HCEC 1CT (cell line): ENCODE data around the gene SEMA5A.

ENCODE experiments used
- DNase-seq: peaks from one replicate; pipeline ENCODE4 v3.0.0-alpha.2; 2017

The SEMA5A gene

DNA sequence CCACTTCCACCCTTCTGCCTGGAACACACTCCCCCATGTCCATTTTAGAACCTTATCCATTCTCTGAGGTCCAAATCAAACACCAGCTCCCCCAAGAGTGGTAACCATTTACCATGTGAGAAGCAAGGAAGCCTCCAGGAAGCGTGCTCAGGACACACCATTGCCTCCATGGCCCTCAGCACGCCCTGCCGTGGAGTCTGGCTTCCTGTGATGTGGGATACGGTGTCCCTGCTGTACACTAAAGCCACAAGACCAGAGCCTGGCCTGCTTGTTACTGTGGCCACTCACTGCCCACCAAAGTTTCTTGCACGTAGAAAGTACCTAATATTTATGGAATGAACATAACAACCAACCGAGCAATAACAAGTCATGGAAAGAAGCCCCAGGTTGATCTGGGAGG is 151.7 kb downstream of the SEMA5A start:
- no peak for DNase-seq

DNA sequence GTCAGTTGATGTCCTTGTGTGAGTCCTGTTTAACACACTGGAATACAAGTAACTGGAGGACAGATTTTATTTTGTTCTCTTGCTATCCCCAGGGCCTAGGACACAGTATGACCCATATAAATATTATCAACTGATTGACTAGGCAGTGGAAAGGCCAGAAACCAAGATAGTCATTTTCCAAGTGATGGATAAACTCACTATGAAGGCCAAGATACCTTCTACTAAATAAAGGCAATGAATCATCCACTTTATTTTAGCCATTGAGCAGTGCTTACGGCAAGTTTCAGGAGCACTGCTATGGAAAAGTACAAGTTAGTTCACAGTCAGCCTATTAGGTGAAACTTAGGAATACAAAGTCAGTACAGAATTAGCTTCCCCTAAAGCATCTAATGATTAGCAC is 153.2 kb downstream of the SEMA5A start:
- no peak for DNase-seq

DNA sequence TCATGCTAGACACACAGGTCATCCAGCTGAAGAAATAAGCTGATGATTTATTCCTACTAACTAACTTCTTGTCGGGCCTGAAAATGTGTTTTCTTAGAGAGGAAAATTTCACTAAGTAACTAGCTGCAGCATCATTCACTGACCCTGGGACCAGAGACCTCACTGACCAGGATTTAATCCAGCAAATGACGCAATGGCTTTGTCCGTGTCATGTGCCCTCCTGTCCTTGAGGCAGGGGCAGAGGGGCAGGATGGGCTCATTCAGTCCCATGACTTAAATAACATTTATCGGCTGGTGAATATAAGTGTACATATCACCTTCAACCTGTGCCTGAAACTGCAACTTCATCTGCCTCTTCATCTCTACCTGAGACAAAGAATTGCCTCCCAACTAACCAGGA is 154.8 kb downstream of the SEMA5A start:
- no peak for DNase-seq

DNA sequence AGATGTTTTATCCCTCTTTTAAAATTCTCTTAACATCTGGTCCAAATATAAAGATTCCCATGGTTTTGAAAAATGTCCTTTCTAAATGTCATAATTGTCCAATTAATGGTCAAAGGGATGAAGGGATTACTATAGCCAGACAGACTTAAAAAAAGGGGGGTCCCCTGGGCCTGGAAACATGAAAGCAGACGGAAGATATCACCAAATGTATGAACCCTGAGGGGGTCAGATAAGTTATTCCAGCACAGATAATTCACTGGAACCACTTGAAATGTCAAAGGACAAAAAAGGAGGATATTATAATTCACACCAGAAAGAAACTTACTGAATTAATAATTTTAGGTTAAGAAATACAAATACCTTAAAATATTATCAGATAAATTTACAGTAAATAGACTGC is 155.8 kb downstream of the SEMA5A start:
- DNase-seq = no peak

DNA sequence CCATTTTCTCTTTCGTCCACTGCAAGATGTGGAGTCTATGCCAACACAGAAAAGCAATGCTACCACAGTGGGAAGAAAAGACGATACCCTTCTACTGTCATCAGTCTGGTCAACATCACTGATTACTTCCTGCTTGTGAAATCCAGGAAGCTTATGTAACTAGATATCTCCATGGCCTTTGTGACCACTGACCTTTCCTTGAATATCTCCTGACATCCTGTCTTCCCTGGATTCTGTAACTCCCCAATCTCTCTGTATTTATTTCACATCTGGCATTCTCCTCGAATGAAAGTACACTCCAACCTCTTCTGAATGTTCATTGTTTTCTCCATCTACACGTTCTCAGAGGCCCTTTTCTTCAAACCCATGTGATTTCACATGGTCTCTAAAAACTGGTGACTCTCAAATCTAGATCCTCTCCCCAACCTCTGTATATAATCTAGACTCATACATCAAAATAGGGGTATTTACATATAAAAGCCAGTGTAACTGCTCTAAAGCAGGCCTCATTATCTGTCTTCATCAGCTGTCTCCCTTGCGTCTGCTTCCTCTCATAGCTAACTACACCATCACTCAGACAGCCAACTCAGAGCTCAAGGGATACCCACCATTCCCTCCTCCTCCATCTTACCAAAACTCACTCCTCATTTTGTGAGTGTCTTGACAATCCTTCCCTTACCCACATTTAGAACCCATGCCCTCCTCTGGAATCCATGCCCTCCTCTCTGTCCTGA is 156.8 kb downstream of the SEMA5A start:
- DNase-seq = no peak

DNA sequence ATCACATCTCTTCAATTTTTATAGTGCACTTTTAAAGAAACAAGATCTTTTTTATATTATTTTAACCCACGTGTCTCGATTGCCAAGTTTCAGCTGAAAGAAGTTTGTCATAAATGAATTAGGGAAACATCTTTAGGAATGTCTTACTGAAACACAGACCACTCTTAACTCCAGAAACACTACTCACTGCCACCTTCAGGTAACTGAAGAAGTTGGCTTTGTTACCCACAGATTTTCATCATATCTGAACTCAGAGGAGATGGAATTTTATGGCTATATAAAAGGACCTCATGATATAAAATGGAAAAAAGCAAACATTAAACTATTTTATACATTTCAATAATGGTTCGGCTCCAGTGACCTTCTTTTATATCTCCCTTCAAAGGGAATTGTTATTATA is 158.0 kb downstream of the SEMA5A start:
- peak; percentile 37 for DNase-seq

DNA sequence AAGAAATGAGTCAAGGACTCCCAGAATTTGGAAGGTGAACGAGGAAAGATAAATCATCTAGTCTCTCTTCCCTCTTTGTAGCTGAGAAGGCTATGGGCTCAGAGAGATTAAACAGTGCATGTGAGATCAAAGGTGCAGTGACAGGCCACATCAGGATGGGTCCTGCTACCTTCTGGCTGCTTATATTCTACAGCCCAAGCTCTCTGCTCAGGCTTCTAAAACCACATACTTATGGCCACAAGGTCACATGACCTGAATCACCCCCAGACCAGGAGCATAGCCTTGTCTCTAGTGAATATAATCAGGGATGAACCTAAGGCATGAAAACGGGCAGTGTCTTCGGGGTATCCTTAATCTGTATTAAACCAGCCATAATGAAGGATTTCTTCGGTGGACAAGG is 158.9 kb downstream of the SEMA5A start:
- DNase-seq = no peak

DNA sequence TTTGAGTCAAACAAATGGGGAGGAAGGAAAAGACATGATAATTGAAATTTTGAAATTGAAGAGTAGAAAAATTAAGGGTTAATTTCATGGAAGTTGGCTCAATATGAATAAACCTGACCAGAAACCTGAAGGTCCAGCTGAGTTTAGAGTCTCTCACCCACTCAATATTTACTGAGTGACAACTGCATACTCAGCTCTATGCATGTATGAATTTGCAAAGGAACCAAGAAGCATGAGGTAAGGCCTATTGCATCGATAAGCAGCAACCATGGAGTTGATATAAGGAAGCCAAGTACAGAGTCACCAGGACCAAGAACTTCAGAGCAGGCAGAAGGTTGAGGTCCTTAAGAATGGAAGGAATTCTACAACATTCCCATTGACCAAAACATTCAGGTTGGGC is 163.4 kb downstream of the SEMA5A start:
- DNase-seq = no peak

DNA sequence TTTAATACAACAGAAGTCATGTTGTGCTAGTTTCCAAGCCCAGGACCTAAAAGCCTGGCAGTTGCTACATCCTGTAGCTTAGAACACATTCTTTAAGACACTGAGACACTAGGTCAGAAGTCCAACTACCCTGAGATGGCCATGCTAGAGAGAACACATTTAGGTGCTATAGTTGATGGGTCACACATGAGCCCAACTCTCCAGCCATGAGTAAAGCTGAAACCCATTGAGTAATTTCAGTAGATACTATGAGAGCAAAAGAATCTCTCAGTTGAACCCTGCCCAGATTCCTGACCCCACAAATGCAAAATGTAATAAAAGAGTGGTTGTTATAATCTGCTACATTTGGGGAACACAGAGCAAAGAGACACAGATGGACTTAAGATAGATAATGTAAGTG is 164.4 kb downstream of the SEMA5A start:
- peak; percentile 15 for DNase-seq

DNA sequence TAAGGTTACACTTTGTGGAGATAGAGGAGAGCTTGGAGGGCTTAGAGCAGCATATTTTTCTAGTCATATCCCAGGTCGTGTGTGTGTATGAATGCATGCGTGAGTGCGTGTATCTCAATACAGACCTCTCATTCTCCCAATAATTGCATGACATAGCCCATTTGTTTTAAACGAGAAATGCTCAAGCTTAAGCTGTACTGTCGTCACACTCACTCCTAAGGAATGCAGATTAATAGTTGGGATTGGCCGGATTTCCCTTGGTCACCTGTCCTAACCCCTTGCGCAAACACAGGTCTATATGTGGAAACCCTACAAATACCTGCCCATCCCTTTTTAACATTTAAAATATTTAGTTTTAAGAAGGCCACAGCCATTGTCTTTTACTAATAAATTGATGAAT is 165.8 kb downstream of the SEMA5A start:
- DNase-seq = peak; percentile 48

DNA sequence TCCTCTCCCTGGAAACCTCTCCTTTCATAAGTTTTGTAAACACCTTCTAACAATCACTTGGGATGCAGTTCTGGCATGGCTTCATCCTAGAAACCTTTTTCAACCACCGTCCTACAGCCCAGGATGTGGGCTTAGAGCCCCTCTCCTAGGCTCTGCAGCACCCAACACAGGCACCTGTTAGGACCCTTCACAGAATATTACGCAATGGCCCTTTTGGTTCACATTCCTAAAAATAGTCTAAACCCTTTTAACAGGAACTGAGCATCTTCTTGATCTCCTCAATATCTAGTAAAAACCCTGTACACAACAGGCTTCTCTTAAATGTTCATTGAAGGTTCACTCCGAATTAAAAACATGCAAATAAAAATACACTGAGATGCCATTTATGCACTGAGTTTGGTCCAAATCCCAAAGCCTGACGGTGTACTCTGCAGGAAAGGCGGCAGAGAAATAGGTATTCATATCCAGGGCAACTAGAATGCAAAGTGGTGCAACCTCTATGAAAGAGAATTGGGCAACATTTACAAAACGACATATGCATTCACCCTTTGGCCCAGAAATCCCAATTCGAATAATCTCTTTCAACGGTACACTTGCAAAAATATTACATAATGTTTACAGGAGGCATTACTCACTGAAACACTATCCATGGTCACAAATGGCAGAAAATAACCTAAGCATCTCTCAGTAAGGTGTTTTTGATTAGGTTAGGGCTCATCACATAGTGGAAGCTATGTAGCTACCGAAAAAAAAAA is 169.3 kb downstream of the SEMA5A start:
- peak; percentile 73 for DNase-seq

DNA sequence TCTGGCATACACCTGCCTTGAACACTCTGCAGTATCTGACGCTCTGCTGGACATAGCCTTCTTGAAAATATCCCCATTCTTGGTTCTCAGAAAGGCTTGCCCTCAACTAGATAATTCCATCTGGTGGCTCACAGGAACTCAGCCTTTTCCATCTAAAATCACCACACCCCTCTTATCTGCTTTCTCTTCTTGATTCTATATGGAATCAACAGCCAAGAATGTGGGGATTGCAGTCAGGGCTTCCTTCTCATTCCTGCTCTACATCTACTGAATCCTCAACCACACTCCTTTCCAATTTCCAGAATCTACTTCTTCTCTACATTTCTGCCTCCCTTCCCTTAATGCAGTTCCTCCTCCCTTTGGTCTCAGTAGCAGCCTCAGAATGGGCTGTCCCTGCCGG is 170.1 kb downstream of the SEMA5A start:
- no peak for DNase-seq

DNA sequence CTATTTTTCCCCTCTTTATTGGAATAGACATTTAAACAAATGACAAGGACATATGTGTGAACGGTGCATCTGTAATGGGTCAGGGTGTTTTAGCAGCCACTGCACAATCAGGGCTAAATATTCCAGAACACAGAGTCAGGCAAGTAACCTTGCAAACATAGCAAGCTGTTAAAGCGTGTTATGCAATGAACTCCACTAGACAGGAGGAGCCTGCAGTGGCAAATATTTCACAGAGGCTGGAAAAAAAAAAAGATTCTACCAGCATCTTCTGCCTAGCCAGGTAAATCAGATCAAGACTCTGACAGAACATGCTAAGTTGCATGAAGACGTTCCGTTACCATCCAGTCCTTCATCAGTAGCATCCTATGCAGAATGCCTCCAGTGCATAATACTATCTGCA is 171.8 kb downstream of the SEMA5A start:
- no peak for DNase-seq

DNA sequence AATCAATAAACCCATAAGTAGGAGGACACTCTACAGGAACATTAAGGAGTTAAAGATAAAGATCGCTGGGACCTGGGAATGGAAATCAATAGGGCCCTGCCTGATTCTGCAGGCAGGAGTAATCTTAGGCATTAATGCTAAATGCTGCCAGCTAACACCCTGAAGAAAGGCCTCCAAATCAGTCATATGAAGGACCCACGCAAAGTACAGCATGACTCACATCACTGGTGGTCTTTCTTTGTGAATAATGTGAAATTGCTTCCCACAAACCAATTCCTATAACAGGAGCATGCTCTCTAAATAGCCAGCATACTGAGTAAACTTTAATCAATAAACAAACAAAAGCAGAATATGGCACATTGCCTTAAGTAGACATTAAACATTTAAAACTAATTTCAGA is 172.3 kb downstream of the SEMA5A start:
- peak; percentile 43 for DNase-seq

DNA sequence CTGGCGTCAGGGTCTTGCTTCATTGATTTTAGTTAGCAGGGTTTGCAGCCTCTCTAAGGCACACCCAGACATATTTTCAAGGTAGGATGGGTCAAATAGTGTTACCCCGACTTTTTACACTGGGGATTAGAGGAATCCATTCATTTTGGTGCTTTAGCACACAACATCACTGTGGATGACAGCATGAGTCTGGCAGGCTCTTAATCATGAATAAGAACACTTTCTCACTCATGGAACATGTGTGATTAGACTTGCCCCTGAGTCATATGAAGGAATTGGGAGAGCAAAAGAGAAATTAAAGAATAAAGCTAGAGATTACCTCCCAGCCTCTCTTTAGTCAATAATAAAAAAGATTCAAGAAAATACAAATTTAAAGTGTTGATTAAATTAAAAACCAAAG is 175.6 kb downstream of the SEMA5A start:
- peak; percentile 73 for DNase-seq

DNA sequence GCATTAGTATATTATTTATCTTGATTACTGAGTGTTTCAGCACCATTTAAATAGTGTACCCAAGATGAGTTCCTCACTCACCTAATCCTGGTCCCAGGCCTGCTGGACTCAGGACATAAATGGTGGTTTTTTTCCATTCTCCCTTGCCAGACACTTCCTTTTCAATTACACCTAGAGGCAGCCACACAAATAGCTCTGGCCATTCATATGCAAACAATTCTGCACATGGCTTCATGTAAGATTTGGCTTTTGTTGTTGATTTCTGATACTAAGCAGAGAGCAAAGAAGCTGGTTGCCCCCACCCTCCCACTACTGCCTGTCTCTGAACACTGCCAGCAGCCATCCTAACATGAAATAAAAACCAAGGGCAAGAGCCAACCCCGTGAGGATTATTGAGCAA is 180.4 kb downstream of the SEMA5A start:
- no peak for DNase-seq

DNA sequence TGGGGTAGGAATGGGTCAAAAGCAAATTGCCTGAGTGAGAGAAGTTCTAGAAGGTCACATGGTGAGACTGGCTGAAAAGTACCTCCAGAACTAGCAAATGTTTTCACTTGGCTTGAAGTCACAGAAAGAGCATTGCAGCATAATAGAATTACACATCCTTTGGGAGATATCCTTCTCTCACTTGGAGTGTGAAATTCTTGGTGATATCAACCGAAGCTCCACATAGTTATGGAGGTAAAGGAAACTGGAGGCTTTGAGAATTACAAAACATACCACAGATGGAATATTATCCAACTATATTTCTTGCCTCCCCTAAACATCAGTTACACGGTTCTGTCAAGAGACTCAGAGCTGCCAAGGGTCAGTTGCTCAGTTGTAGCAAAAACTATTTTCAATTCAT is 182.4 kb downstream of the SEMA5A start:
- DNase-seq = no peak

DNA sequence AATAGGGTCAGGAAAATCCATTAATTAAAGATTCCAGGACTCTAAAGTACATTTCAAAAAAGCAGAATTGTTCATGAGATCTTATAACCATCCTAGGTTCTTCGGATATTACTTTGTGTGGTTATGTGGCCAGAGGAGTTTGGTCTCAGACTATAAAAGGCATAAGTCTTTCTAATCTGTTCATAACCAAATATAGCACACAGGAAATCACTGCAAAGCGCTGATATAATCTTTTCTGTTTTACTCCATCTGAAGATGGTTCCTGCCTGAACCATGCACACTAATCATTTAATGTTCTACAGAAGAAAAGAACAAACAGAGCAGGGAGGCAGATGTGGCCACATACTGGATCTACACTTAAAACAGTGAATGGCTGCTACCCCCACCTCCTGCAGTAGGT is 182.8 kb downstream of the SEMA5A start:
- no peak for DNase-seq

DNA sequence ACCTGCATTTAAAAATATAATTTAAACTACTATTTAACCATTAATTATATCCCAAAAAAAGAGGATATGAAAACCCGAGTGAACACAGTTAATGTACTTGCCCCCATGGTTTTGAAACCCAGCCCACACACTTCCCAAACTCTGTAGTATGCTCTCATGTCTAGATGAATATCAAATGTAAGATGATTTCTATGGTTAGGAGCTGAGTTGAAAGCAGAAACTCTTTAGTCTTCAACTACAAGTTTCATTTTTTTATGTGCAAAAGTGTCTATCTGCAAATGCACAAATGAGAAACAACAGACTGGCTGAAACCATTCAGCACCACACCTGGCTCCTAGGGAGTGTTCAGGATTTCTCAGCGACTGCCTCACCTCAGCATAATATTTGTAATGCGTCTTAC is 183.3 kb downstream of the SEMA5A start:
- no peak for DNase-seq

DNA sequence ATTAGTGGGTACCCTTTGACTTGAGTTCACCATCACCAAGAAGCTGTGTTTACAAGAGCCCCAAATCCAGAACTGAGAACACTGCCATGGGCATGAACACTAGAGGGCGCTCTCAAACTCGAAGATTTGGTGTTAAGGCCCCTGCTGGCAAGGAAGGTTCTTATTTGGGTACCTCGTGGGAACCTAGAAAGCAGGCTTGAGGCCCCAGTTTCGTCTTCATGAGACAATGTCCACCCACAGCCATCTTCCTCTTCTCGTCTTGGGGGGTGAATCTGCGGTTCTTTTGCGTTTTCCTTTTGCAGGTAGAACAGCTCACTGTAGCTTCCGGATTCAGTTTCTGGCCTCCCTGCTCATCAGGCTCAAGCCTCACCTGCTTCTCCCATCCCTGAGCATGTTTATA is 184.0 kb downstream of the SEMA5A start:
- DNase-seq = peak; percentile 82

DNA sequence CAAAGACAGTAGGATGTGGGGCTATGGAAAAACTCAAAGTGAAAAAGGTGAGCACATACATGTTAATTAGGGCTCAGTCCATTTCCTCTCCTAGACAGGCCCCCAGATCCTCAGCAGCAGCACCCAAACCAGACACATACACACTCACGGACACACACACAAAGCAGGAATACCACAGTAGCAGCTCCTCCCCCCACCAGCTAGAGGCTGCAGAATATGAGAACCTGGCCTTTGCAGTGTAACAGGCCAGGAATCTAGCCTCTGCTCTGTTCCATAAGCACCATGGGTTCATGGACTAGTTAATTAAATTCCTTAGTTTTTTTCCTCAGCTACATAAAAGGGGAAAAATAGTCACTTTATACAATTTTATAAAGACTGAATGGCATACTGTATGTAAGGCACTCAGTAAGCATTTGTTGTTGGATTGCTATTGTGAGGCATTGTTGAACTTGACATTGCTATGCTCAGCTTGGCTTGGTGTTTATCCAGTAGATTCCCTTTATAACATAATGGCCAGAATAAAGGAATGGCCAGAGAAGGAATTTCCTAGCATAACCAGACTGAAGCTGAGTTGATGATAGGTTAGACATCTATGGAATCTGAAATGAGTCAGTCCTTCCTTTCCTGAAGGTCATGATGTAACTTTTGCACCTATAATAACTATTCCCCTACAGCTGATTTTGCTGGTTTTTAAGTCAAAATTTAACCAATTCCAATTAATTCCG is 186.8 kb downstream of the SEMA5A start:
- DNase-seq = peak; percentile 72

DNA sequence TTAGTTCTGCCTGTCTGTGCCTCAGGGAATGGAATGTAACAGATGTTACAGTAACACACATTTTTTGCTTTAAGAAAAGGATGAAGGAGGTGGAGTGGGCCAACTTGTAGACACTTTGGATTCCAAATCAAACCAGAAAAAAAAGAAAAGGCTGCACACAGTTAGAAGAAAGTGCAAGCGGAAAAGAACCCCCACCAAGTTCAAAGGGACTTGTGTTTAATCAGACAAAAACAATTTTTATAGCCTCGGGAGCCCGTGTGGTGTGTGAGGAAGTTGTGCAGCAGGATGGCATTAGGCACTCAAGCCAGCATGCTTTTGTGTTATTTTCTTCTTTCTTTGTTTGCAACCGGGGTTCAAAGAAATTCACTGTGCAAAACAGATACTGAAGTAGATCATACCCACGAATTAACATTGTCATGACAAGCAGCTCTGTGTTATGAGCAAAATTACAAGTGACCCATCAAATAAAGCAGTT is 189.5 kb downstream of the SEMA5A start:
- no peak for DNase-seq

DNA sequence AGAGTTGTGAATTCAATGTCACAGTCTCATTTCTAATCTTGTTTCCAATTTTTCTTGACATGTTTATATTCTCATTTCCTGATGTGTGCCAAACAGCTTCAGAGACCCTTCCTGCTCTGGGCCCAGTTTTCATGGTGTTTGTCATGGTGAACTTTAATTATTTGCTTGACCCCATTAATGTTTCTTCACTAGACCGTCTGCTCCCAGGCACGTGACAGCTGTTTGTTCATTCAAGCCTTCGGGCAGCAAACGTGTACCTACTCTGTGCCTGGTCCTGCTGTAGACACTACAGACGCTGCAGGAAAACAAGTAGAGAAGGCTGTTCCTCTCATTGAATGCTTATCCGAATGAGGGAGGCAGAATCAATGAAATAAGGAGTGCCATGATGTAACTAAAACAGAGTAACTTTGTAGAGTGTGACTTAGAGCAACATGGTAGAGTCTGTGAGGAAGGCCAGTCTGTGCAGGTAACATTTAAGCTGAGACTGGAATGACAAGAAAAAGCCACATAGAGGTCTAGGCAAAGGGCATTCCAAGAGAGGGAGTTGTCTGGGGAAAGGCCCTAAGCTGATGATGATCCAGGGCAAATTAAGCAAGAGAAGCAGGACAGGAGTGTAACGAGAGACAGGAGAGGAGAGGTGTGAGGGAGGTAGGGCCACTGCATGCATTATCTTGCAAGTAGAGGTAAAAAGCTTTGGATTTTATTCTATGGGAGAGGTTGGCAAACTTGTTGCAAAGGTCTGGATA is 191.4 kb downstream of the SEMA5A start:
- DNase-seq = no peak
